Globus pallidus (tissue), 1 donor: Measurements from ENCODE around the gene SAP30BP.

Experiments used
- DNase-seq: peaks from one replicate; pipeline ENCODE4 v3.0.0-alpha.2; 2015; ENCODE audit warnings: low spot score

SAP30BP gene

GRCh38 chr17:75739801-75740200, 72.7 kb downstream of the SAP30BP start:
- no peak for DNase-seq

- no peak for DNase-seq
Observed at GRCh38 chr17:75740215-75740614, 73.1 kb downstream of the SAP30BP start.

- DNase-seq, result no peak
Observed at GRCh38 chr17:75740631-75741077, 73.5 kb downstream of the SAP30BP start.

- DNase-seq, result no peak
Observed at GRCh38 chr17:75742337-75742736, 75.2 kb downstream of the SAP30BP start.

- no peak for DNase-seq
Observed at GRCh38 chr17:75743625-75744206, 76.6 kb downstream of the SAP30BP start.

- DNase-seq, result no peak
Observed at GRCh38 chr17:75748706-75749105, 81.6 kb downstream of the SAP30BP start.

GRCh38 chr17:75749545-75750389, 82.6 kb downstream of the SAP30BP start:
- DNase-seq, result peak; percentile 80

GRCh38 chr17:75750661-75751423, 83.7 kb downstream of the SAP30BP start:
- no peak for DNase-seq

GRCh38 chr17:75751676-75752404, 84.7 kb downstream of the SAP30BP start:
- no peak for DNase-seq

- no peak for DNase-seq
Observed at GRCh38 chr17:75752405-75752709, 85.2 kb downstream of the SAP30BP start.

GRCh38 chr17:75752802-75753513, 85.8 kb downstream of the SAP30BP start:
- no peak for DNase-seq

- peak; percentile 75 for DNase-seq
Observed at GRCh38 chr17:75753514-75754377, 86.6 kb downstream of the SAP30BP start.

- no peak for DNase-seq
Observed at GRCh38 chr17:75754378-75755204, 87.5 kb downstream of the SAP30BP start.

GRCh38 chr17:75755205-75755901, 88.2 kb downstream of the SAP30BP start:
- no peak for DNase-seq

GRCh38 chr17:75755990-75756389, 88.9 kb downstream of the SAP30BP start:
- DNase-seq, result no peak

GRCh38 chr17:75756451-75757085, 89.4 kb downstream of the SAP30BP start:
- no peak for DNase-seq

- DNase-seq, result no peak
Observed at GRCh38 chr17:75757086-75757681, 90.0 kb downstream of the SAP30BP start.
